NCI-H2171 (cell line): ENCODE data around the gene POC1B.

Source experiments
- DNase-seq: peaks from one replicate; lab custom pipeline; 2025; lab: John Stamatoyannopoulos, UW

The POC1B gene

DNA sequence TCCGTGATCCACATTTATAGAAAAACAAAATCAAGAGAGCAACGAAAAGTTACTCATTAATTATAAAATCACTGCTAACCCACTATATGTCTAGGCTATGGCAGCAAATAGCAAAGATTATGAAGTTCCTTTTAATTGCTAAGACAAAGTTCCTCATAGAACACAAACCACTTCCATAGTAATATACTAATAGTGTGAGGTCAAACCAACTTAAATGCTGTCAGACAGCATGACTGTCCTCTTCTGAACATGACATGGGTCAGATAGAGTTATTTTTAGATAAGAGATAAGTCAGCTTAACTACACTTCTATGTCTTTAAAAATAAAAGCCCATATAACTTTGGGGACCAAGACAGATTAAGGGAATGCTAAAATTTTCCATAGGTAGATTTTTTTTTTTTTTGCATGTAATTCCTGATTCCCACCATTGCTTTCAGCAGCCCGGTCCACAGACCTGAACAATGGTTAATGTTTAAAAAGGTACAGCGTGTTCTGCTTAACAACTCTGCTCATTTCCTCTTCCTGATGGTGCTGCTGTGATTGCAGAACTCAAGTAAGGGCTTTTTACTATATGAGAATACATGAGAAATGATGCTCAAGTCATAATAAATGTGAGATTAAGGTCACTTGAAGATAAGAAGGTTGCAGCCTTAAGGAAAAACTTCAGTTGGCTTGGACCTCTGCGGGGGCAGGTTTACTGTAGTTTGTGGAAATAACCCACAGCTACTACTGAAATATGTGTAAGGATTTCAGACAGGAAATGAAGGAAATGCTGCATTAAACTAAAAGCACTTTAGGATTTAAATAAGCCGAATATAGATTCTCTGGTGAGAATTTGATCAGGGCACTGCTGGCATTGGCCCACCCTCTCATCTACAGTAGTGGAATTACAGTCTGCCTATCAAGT, 135.8 kb downstream of the POC1B start:
- no peak for DNase-seq

GRCh38 chr12:89386138-89386537, 139.7 kb downstream of the POC1B start:
- no peak for DNase-seq

GRCh38 chr12:89384807-89385206, 141.0 kb downstream of the POC1B start:
- no peak for DNase-seq

DNA sequence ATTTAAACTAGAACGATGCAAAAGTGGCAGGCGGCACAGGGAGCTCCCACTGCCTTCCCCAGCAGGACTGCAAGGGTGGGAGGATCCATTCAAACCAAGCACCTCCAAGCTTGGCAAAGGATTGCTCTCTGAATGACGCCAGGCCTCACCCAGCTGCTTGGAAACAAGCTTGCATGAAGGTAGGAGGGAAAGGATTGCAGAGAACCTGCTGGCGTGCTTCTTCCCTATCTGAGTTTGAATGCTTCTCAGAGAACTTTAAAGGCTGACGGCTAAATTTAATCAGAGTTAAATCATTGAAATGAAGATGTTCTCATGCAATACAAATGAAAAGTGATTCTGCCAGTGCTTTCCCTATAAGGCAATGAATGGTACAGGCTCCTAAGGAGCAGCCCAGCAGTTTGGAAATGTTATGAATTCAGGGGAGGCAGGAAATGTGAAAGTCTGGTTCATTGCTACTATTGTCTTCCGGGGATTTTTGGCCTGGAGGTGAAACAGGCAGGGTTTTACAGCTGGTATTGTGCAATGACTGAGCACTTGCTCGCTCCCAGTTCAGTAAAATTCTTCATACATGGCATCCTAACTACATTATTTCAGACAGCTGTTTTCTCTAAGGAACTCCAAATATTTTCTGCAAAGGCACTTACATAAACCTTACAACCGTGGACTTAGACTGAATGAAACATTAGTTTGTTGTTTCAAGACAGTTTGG, 141.6 kb downstream of the POC1B start:
- no peak for DNase-seq

- no peak for DNase-seq
Measured at GRCh38 chr12:89383235-89384049, 142.4 kb downstream of the POC1B start.

DNA sequence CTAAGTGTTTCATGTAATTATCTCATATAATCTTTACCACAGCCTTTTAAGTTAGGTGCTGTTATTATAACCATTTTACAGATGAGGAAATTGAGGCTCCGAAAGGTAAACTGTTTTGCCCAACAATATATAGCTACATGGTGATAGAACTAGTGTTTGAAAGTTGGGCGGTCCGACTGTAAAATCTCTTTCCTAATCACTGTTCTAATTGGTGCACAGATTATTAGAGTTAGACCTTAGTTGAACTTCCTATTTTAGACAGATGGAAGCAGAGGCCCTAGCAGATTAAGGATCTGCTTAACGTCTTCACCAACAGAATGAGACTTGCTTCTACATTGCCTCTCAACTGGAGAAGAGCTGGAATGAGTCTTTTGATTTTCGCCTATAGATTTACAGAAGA, 143.5 kb downstream of the POC1B start:
- DNase-seq, result no peak

GRCh38 chr12:89379839-89380467, 145.9 kb downstream of the POC1B start:
- DNase-seq, result no peak

DNA sequence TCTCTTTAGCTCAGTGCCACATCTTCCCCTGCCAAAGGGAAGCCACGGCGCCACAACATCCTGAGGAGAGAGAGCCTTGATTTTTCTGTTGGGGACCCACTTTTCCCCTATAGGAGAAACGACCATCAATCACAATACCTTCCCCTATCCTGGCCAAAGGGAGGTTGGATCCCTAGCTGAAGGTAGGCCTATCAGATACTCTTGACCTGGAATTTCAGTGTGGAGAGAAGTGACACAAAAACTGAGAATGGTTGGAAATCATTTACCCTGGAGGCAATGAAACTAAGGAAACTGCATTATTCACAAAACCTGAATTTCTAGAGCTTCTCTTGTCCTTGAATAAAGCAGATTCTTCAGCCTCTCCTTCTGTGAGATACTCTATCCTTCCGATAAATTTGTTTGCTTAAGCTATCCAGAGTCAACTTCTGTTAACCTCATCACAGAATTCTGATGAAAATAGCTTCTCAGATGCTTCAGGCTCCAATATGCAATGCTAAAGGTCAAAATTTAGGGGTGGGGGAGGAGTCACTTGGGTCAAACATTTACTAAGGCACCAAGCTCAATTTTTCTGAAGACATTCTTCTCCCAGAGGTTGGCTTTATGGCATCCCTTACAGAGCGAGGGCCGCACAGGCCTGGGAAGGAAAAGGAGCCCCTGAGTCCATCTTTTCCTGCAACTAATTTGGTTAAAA, 146.6 kb downstream of the POC1B start:
- no peak for DNase-seq

- DNase-seq, result no peak
Measured at GRCh38 chr12:89376844-89377243, 149.0 kb downstream of the POC1B start.

- no peak for DNase-seq
Measured at GRCh38 chr12:89376202-89376529, 149.7 kb downstream of the POC1B start.

GRCh38 chr12:89373763-89374572, 151.9 kb downstream of the POC1B start:
- DNase-seq, result no peak

GRCh38 chr12:89372584-89373370, 153.1 kb downstream of the POC1B start:
- DNase-seq, result no peak

GRCh38 chr12:89370850-89371249, 155.0 kb downstream of the POC1B start:
- no peak for DNase-seq

- DNase-seq, result no peak
Measured at GRCh38 chr12:89370421-89370831, 155.4 kb downstream of the POC1B start.
